Vein endothelial cell (primary cell): ENCODE data around the gene MFGE8. TPM values are rescaled to one million over a fixed set of nuclear protein-coding genes. Genes with fewer than 3 reads are reported as not detected.

Source experiments
- total RNA-seq: library from RNA; depleted of rRNA; stranded (reverse); fragments of >200 nt; gene quantifications from 2 replicates; pipeline ENCODE4 v1.2.3, GENCODE V29; 2012

The MFGE8 gene
- total RNA-seq, result 19.8 and 24.2 TPM in 2 replicates

GRCh38 chr15:88913017-88913849 lies at the start of gene MFGE8:
MFGE8 (minus strand) TSS chr15:88913379; CDS start chr15:88913319, 60 bp downstream.

DNA sequence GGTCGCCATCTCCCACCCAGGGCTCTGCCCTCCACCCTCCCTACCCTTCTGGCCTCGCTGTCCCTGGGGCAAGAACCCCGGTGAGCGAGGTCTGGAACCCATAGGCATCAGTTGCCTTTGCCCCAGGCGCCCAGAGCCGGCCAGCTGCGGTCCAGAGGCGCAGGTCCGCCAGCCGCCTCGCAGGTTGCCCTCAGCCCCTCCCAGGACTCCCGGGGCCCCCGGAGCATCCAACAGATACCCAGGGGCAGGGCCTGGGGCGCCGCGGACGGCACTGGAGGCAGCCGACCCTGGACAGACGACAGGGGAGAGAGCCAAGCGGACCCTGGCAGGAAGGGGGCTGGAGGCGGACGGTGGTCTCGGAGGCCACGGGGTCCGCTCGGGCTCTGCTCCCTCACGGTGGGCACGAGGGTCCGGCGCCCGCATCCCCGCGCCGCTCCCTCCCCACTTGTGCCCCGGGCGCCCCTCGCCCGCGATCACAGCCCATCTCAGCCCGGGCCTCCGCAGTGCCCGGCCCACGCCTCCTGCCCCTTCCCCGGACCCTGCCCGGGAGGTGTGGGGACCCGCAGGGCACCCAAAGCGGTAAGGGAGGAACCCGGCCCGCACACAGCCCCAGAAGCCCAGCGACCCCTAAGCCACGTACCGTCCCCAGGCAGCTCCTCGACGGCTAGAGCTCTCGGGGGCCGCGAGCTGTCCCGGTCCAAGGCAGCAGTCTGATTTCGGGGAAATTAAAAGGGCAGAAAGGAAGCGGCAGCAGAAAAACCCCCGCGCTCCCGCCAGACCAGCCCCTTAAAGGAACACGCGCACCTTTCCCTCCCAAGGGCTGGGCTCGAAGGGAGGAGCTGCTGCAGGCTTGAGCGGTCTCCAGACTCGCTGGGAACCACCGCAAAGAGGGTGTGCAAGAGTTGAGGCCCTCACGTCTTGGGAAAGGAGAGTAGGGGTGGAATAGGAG lies 18.1 kb downstream of the MFGE8 start, which contains the start of gene HAPLN3:
TSS of gene HAPLN3 (minus strand) at position 726 of the 949 bp plus-strand sequence. CDS start 8,246 bp downstream, outside the sequence.

Other genes starting within 250 kb of the MFGE8 start
- gene ACAN, start 109.9 kb downstream of the MFGE8 start, total RNA-seq, result under 0.01 and 0.48 TPM in 2 replicates
- 25.4 and 98.3 TPM in 2 replicates for gene HAPLN3, start 17.8 kb downstream of the MFGE8 start, total RNA-seq
- 59.0 and 60.4 TPM in 2 replicates for gene ABHD2, start 175.1 kb upstream of the MFGE8 start, total RNA-seq